Smooth muscle cell (in vitro differentiated cells): Measurements from ENCODE around the gene C22orf23. TPM values are rescaled to one million over a fixed set of nuclear protein-coding genes. Genes with fewer than 3 reads are reported as not detected.

ENCODE experiments used
- DNase-seq: peaks from one replicate; lab custom pipeline; 2025; ENCODE audit not compliant: unreplicated experiment; lab: John Stamatoyannopoulos, UW
- H2AFZ ChIP-seq: fragments of 200-600 bp; sonication (generic); 2 replicates; pipeline ENCODE4 v1.6.0; 2016; ENCODE audit warnings: antibody characterized with exemption, low read depth, mild to moderate bottlenecking
- H3F3A ChIP-seq: fragments of 200-600 bp; sonication (generic); 2 replicates; pipeline ENCODE4 v1.6.0; 2017; ENCODE audit warnings: antibody characterized with exemption, low read depth
- H3K27ac ChIP-seq: fragments of 200-600 bp; sonication (generic); 2 replicates; pipeline ENCODE4 v1.5.1; 2016; ENCODE audit warnings: low read depth, mild to moderate bottlenecking
- H3K27me3 ChIP-seq: fragments of 200-600 bp; sonication (generic); 2 replicates; pipeline ENCODE4 v1.6.1; 2016; ENCODE audit warnings: low read depth, mild to moderate bottlenecking
- H3K36me3 ChIP-seq: fragments of 200-600 bp; sonication (generic); 2 replicates; pipeline ENCODE4 v1.5.1; 2016; ENCODE audit warnings: low read depth
- H3K4me1 ChIP-seq: fragments of 200-600 bp; sonication (generic); 2 replicates; pipeline ENCODE4 v1.5.1; 2016; ENCODE audit warnings: low read depth
- H3K4me2 ChIP-seq: fragments of 200-600 bp; sonication (generic); 2 replicates; pipeline ENCODE4 v1.6.0; 2016; ENCODE audit warnings: mild to moderate bottlenecking
- H3K4me3 ChIP-seq: fragments of 200-600 bp; sonication (generic); 2 replicates; pipeline ENCODE4 v1.5.1; 2016; ENCODE audit warnings: mild to moderate bottlenecking
- H3K79me2 ChIP-seq: fragments of 200-600 bp; sonication (generic); 2 replicates; pipeline ENCODE4 v1.6.0; 2016; ENCODE audit warnings: low read depth, mild to moderate bottlenecking
- H3K9ac ChIP-seq: fragments of 200-600 bp; sonication (generic); 2 replicates; pipeline ENCODE4 v1.6.0; 2016; ENCODE audit warnings: low read depth
- H3K9me3 ChIP-seq: fragments of 200-600 bp; sonication (generic); replicated peaks from 2 replicates; pipeline ENCODE4 v1.5.1; 2016; ENCODE audit warnings: low read depth
- H4K20me1 ChIP-seq: fragments of 200-600 bp; sonication (generic); 2 replicates; pipeline ENCODE4 v1.6.0; 2016; ENCODE audit warnings: low read depth
- WGBS: methylation state at CpG from one replicate; pipeline ENCODE4 v1.1.7; 2016; ENCODE audit warnings: low lambda C conversion rate; 5-methylcytosine and 5-hydroxymethylcytosine counted together
- polyA plus RNA-seq: library from polyadenylated mRNA; unstranded; fragments of >200 nt; fragmentation: Nextera tagmentation; extraction: Ambion mirVana; gene quantifications from 2 replicates; pipeline ENCODE4 v1.2.1, GENCODE V29; 2016
- total RNA-seq: library from RNA; depleted of rRNA; stranded (reverse); fragments of >200 nt; gene quantifications from 2 replicates; pipeline ENCODE4 v1.2.3, GENCODE V29; 2014
- TF ChIP-seq, protein P1 (sequence below): fragments of 200-600 bp; sonication (generic); IDR thresholded peaks from 2 replicates; pipeline ENCODE4 v1.5.1; 2017; ENCODE audit warnings: borderline replicate concordance, mild to moderate bottlenecking, antibody characterized with exemption; ENCODE audit not compliant: insufficient read depth, poor library complexity, severe bottlenecking

Gene C22orf23
- total and polyA plus RNA-seq, 2 experiments from 2014 or later = 0.18 to 2.4 TPM

DNA sequence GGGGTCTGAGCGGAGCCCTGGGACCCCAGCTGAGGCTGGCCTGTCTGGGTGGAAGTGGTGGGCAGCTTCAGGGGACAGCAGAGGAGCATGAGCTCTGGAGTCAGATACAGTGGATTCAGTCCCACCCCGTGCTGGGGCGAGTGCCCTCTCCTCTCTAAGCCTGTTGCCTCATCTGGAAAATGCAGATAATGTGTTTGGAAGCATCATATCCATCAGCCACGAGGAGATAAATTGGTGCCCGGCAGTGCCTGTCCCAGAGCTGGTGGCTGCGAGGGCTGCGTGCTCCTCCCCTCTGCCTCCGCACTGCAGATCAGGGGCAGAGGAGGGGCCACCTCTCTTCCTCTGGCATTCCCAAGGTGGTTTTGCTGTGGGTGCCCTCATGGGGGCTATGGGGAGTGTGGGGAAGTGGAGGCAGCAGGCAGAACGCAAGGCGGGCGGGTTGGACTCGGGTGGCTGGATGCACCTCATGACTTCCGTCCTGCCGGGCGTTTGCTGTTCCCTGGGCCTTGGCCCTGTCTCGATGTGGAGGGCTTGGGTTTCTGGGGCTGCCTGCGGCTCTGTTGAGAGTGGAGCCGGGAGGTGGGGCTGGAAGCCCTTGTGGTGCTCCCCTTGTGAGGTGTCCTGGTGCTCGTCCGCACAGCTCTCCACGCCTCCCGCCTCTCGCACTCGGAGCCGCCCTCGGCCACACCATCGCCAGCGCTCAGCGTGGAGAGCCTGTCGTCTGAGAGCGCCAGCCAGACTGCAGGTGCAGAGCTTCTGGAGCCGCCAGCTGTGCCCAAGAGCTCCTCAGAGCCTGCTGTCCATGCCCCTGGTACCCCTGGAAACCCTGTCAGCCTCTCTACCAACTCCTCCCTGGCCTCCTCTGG lies 26.4 kb downstream of the C22orf23 start:
- no peak overlapping the region for H3K27ac ChIP-seq
- no peak for DNase-seq
- H2AFZ ChIP-seq = no peak overlapping the region
- H4K20me1 ChIP-seq = peaks cover 27% of the 10 kb centered on the region
- H3F3A ChIP-seq = peaks cover 4% of the 10 kb centered on the region
- H3K9me3 ChIP-seq = no peaks in the 10 kb centered on the region
- no peaks in the 10 kb centered on the region for H3K4me1 ChIP-seq
- WGBS = 97% methylated on average over 15 of the region's 32 CpGs
- H3K9ac ChIP-seq = no peak overlapping the region
- peaks cover 4% of the 10 kb centered on the region for H3K36me3 ChIP-seq
- H3K4me3 ChIP-seq = no peak overlapping the region
- H3K79me2 ChIP-seq = no peaks in the 10 kb centered on the region
- no peak overlapping the region for H3K4me2 ChIP-seq
- TF ChIP-seq, protein P1, sequence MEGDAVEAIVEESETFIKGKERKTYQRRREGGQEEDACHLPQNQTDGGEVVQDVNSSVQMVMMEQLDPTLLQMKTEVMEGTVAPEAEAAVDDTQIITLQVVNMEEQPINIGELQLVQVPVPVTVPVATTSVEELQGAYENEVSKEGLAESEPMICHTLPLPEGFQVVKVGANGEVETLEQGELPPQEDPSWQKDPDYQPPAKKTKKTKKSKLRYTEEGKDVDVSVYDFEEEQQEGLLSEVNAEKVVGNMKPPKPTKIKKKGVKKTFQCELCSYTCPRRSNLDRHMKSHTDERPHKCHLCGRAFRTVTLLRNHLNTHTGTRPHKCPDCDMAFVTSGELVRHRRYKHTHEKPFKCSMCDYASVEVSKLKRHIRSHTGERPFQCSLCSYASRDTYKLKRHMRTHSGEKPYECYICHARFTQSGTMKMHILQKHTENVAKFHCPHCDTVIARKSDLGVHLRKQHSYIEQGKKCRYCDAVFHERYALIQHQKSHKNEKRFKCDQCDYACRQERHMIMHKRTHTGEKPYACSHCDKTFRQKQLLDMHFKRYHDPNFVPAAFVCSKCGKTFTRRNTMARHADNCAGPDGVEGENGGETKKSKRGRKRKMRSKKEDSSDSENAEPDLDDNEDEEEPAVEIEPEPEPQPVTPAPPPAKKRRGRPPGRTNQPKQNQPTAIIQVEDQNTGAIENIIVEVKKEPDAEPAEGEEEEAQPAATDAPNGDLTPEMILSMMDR = no peak
- no peaks in the 10 kb centered on the region for H3K27me3 ChIP-seq

DNA sequence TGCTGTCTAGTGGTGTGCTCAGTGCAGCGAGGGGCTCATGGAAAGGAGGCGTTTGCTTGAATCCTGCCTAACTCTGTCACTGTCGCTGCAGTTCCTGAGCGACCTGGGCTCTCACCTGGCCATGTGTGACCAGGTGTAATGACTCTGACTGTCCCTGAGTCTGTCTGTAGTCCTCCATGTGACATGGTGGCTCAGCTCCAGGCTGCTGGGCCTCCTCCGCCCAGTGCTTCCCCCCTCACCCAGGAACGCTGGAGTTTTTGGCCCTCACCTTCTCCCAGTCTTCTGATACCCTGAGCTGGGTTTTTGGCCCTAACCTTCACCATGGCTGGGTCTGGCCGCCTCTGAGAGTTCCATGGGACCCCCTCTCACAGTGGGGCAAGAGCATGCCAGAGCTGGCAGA lies 27.0 kb downstream of the C22orf23 start:
- TF ChIP-seq, protein P1 = no peak
- Histone ChIP-seq H3K4me1 (no peaks in the 10 kb centered on the region), H2AFZ (no peak overlapping the region), H3K27ac (no peak overlapping the region), H3K36me3 (peaks cover 4% of the 10 kb centered on the region), H3K9me3 (no peaks in the 10 kb centered on the region), H3K4me2 (no peak overlapping the region), H3K4me3 (no peak overlapping the region), H3K79me2 (no peaks in the 10 kb centered on the region), H3K9ac (no peak overlapping the region), H3F3A (no peaks in the 10 kb centered on the region), H3K27me3 (no peaks in the 10 kb centered on the region), H4K20me1 (peaks cover 26% of the 10 kb centered on the region)
- over 99% methylated on average over 7 of the region's 7 CpGs for whole genome bisulfite sequencing
- DNase-seq = no peak

DNA sequence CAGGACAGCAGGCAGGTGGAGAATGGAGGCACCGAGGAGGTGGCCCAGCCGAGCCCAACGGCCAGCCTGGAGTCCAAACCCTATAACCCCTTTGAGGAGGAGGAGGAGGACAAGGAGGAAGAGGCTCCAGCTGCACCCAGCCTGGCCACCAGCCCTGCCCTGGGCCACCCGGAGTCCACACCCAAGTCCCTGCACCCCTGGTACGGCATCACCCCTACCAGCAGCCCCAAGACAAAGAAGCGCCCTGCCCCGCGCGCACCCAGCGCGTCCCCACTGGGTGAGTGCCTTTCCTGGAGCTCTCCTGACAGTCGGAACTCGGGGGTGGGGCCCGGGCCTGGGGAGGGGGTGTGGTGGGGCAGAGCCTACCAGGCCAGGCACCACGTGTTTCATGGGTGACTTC lies 27.6 kb downstream of the C22orf23 start:
- H4K20me1 ChIP-seq = peaks cover 21% of the 10 kb centered on the region
- no peak overlapping the region for H3K4me3 ChIP-seq
- H3K36me3 ChIP-seq = peaks cover 4% of the 10 kb centered on the region
- H2AFZ ChIP-seq = no peak overlapping the region
- no peak overlapping the region for H3K27ac ChIP-seq
- 95% methylated on average over 14 of the region's 15 CpGs for WGBS
- H3K79me2 ChIP-seq = no peaks in the 10 kb centered on the region
- no peak overlapping the region for H3K9ac ChIP-seq
- H3K4me1 ChIP-seq = no peaks in the 10 kb centered on the region
- H3K9me3 ChIP-seq = no peaks in the 10 kb centered on the region
- TF ChIP-seq, protein P1 = no peak
- H3K4me2 ChIP-seq = no peak overlapping the region
- H3K27me3 ChIP-seq = no peaks in the 10 kb centered on the region
- no peaks in the 10 kb centered on the region for H3F3A ChIP-seq
- DNase-seq = no peak

DNA sequence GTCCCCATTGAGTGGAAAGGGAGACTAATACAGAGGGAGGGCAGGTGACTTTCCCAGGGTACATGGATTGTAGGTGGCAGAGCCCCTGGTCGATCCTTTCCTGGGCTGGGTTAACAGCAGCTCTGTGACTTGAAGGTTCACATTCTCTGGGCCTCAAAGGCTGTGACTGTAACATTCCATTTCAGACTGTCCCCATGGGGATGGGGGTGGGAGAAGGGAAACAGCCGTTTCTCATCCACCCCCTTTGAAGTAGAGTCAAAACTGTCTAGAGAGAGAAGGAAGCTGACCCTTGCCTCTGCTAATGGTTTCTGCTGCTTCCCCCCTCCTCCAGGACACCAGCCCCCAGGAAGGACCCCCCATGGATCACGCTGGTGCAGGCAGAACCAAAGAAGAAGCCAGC lies 28.1 kb downstream of the C22orf23 start:
- Histone ChIP-seq H3K4me1 (no peaks in the 10 kb centered on the region), H3K4me2 (no peak overlapping the region), H3K27ac (no peak overlapping the region), H3K9me3 (no peaks in the 10 kb centered on the region), H3K27me3 (no peaks in the 10 kb centered on the region), H4K20me1 (peaks cover 16% of the 10 kb centered on the region), H3K36me3 (peaks cover 4% of the 10 kb centered on the region), H2AFZ (no peak overlapping the region), H3K4me3 (no peak overlapping the region), H3K79me2 (no peaks in the 10 kb centered on the region), H3F3A (no peaks in the 10 kb centered on the region), H3K9ac (no peak overlapping the region)
- TF ChIP-seq, protein P1 = no peak
- DNase-seq = no peak
- WGBS = 97% methylated on average over 3 of the region's 3 CpGs
